Stimulated activated naive CD8-positive, alpha-beta T cell treated with anti-CD3 and anti-CD28 coated beads, Interleukin-15, Interleukin-2, amounts not matched to agents 100 ng/mL and 50 ng/mL, for 24 hours (primary cell): ENCODE measurements around the gene ZIC2.

ENCODE experiments used
- H3K27ac Mint-ChIP-seq: one replicate; pipeline ENCODE4 v1.8.0; 2021; ENCODE audit warnings: mild to moderate bottlenecking, mixed read lengths
- H3K27me3 Mint-ChIP-seq: one replicate; pipeline ENCODE4 v1.8.0; 2021; ENCODE audit warnings: mixed read lengths
- H3K36me3 Mint-ChIP-seq: one replicate; pipeline ENCODE4 v1.8.0; 2021; ENCODE audit warnings: low read depth, mixed read lengths
- H3K4me1 Mint-ChIP-seq: one replicate; pipeline ENCODE4 v1.8.0; 2021; ENCODE audit warnings: low read depth, mixed read lengths
- H3K4me3 Mint-ChIP-seq: one replicate; pipeline ENCODE4 v1.8.0; 2021; ENCODE audit warnings: mild to moderate bottlenecking, mixed read lengths
- H3K9me3 Mint-ChIP-seq: one replicate; pipeline ENCODE4 v1.8.0; 2021; ENCODE audit warnings: mixed read lengths

ZIC2 gene

DNA sequence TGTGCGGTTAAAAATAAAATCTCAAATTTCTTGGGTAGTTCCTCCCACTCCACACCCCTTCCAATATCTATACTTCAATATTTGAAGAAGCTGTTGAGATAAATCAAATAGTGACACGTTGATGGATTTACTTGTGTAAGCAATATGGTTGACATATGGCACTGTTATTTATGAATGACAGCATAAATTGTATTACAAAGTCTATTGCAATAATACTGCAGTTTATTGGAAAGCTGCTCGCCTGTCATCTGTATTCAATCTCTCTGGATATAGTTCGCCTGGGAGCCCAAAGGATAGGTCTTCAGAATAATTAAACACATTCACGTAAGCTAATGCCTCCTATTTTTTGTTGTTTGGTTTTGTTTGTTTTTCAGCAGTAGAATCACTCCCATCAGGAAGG lies 5.0 kb upstream of the ZIC2 start:
- Mint-ChIP-seq H3K27ac (no peak overlapping the region), H3K27me3 (peaks cover 74% of the 10 kb centered on the region), H3K9me3 (peaks cover 14% of the 10 kb centered on the region), H3K4me3 (no peak overlapping the region), H3K4me1 (peaks cover 13% of the 10 kb centered on the region), H3K36me3 (peaks cover 25% of the 10 kb centered on the region)

DNA sequence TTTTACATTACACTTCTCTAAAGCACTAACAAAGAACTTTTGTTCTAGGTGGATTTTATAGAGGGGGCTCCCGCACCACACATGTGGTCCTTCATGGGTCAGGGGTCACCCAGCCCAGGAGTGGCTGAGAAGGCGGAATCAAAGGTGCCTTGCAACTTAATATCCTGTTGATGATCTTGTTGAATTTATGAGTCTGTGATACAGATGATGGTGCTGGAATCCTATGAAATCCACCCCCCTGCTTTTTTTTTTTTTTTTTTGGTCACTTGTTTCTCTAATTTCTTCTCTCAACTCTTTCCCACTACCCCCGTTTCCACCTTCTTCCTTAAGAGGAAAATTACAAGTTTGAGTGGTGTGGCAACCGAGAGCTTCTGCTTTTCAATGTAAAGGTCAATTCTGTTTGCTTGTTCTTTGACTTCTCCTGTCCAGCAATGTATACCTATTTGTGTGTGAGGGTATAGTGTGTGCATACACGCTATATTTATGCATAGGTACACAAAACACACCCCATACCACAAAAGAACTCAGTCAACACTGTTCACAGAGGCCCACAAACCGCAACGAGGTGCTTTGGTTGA lies 4.2 kb upstream of the ZIC2 start:
- Mint-ChIP-seq H3K27ac (no peak overlapping the region), H3K27me3 (peaks cover 67% of the 10 kb centered on the region), H3K36me3 (peaks cover 25% of the 10 kb centered on the region), H3K9me3 (peaks cover 10% of the 10 kb centered on the region), H3K4me1 (peaks cover 7% of the 10 kb centered on the region), H3K4me3 (no peak overlapping the region)

DNA sequence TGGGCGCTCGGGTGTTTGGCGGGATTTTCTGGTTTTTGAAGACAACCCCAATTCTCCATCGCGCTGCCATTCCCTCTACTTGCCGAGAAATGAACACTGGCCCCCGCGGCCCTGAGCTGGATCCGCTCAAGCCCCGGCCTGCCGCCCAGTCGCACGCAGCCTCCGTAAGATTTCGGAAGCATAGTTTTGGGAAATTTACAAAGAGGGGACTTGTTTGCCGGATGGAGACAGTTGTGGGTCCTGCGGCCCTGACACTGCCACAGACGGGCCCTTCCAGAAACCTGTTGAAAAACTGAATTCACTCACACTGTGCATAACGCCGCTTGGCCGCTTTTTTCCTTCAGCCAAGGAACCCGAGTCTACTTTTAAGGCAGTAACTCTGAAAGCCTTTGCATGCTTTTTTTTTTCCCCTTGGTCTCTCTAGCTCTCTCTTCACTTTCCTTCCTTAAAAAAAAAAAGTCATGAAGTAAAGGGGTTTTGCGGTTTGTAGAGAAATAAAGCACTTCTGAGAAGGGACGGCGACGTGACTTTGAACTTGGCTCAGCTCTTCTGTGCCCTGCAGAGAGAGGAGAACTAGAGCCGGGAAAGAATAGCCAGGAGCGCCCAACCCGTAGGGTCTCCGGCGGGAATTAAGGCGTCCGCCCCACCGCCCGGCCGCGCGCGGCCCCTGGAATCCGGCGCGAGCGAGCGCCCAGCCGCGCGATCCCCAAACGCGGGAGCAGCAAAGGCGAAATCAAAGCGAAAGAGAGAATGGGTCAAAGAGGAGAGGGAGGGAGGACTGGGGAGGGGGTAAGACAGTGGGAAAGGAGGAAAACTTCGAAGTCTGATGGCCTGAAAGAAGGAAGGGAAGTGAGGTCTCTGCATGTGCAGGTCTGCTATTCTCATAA lies 3.4 kb upstream of the ZIC2 start:
- H3K27ac Mint-ChIP-seq, result no peak overlapping the region
- no peak overlapping the region for H3K4me3 Mint-ChIP-seq

DNA sequence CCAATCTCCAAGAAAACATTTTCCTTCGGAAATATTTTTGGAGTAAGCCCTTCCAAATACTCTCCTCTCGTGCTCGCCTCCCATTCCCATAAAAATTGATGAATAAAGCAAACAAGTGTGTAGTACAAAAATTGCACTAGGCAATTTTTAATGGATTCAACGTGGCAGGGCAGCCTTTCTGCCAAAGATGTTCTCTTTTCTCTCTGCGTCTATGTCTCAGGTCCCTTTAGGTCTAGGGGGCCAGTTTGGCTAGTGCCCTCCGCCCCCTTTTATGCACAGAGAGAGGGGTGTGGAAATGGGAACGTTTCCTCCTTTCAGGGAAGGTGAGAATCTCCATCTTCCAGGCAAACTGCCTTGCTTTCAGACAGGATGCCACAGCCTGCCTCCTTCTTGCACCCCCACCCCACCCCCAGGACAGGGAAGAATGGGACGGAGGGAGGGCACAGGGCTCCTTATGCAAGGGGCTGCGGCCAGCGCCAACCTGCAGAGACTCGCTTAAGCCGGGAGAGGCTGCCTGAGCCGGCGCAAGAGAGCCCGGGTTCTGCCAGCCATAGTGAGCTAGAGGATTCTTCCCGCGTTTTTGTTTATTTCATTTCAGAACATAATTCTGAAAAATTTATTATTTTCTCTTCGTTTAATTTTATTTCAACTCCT lies 2.7 kb upstream of the ZIC2 start:
- Mint-ChIP-seq H3K27me3 (peaks cover 66% of the 10 kb centered on the region), H3K4me3 (no peak overlapping the region), H3K27ac (no peak overlapping the region), H3K4me1 (peaks cover 16% of the 10 kb centered on the region), H3K9me3 (no peaks in the 10 kb centered on the region), H3K36me3 (peaks cover 14% of the 10 kb centered on the region)

More for the DNA sequence above, 3.4 kb upstream of the ZIC2 start:
- peaks cover 21% of the 10 kb centered on the region for H3K36me3 Mint-ChIP-seq
- peaks cover 9% of the 10 kb centered on the region for H3K4me1 Mint-ChIP-seq
- H3K9me3 Mint-ChIP-seq, result peaks cover 7% of the 10 kb centered on the region
- peaks cover 66% of the 10 kb centered on the region for H3K27me3 Mint-ChIP-seq

DNA sequence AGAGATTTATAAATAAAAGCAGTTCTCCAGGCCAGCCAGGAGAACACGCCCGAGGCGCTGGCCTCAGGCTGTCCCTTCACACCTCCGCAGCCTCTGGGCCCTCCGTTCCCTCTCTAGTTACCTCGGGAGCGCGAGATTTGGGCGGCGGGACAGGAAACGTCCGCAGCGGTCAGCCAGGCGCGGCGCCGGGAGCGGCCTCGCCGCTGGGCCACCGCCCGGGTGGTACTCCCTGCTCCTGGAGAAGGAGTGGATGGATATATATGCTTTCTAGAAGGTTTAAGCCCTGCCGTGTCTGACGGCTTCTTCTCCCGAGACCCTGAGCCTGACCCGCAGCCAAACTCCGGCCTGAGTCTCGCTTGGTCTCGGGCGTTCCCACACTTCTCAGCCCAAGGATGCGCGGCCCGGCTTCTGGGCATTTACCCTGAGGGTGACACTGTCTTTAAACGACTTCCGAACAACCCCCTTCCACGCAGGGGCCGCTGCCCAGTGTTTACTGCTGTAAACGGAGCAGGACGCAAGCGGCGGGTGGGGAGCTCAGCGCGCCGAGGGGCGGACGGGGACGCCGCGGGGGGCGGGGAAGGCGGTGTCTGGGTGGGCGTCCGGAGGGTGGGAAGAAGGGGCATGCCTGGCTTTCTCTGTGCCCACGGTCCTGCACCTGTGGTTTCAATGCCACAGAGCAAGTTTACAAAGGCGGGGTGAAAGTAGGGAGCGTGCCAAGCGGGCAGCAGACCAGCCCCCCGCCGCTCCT lies 2.0 kb upstream of the ZIC2 start:
- Mint-ChIP-seq H3K27ac (no peak overlapping the region), H3K27me3 (peaks cover 66% of the 10 kb centered on the region), H3K9me3 (no peaks in the 10 kb centered on the region), H3K4me3 (no peak overlapping the region), H3K36me3 (peaks cover 14% of the 10 kb centered on the region), H3K4me1 (peaks cover 23% of the 10 kb centered on the region)

DNA sequence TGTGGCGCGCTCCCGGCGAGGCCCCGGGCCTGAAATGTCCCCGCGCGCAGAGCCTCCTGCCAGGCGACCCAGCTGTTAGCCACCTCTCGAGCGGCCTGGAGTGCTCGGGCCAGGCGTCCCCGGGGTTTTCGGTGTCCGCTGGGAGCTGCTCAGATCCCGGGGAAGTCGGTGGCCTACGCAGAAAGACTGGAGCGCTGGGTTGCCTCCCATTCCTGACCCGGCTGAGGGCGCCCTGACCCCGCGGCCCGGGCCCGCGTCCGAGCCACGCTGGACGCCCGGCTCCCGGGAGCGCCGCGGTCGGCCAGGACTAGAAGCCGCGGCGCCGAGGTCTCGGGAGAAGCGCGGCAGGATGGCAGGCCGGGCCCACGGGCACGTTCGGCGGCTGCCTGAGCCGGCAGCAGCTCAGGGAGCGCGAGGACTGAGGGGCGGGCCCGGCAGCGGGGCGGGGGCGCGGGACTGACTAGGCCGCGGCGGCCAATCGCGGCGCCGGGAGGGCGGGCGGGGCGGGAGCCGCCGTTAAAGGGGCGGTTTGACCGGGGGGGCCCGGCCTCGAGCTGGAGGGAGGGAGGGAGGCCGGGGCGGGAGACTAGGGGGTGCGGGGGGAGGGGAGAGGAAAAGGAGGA lies 1.3 kb upstream of the ZIC2 start:
- peaks cover 23% of the 10 kb centered on the region for H3K4me1 Mint-ChIP-seq
- no peak overlapping the region for H3K4me3 Mint-ChIP-seq
- no peaks in the 10 kb centered on the region for H3K9me3 Mint-ChIP-seq
- H3K27me3 Mint-ChIP-seq, result peaks cover 62% of the 10 kb centered on the region
- H3K27ac Mint-ChIP-seq, result no peak overlapping the region
- peaks cover 14% of the 10 kb centered on the region for H3K36me3 Mint-ChIP-seq

DNA sequence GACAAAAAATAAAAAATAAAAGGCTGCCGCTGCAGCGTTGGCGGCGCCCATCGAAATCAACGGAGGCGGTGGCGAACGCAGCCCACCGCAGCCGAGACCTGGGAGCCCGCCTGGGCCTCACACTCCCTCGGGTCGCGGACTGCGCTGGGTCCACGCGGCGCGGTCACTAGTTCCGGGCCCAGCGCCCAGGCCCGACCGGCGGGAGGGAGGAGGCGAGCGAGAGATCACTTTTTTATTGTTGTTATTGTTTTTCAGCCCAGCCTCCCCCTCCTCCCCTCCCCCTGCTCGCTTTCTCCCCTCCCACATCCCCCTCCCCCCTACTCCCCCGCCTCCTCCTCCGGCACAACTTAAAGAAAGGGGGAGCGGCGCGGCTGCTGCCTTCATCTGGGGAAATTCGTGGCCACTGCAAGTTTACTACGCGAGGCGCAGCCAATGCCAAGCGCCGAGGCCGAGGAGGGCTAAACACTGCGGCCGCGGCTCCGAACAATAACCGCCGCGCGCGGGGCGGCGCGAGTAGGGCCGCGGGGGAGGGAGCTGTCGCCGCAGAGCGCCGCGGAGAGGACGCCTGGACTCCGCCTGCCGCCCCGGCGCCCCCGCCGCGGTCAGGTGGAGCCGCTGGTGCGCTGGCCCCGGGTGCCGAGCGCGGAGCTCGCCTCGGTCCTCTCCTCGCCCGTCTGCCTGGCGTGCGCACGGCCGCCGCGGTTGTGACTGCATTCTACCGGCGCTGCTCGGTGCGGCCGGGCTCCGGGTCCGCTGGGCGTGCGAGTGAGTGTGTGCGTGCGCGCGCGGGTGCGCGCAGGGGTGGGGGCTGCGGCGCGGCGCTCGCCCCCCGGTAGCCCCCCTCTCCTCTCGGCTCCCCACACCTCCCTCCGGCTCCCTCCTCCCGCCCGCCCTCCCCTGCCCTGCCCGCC lies 505 bp upstream of the ZIC2 start:
- Mint-ChIP-seq H3K4me3 (no peak overlapping the region), H3K4me1 (peaks cover 27% of the 10 kb centered on the region), H3K27ac (no peak overlapping the region), H3K27me3 (peaks cover 61% of the 10 kb centered on the region), H3K9me3 (no peaks in the 10 kb centered on the region), H3K36me3 (peaks cover 15% of the 10 kb centered on the region)

DNA sequence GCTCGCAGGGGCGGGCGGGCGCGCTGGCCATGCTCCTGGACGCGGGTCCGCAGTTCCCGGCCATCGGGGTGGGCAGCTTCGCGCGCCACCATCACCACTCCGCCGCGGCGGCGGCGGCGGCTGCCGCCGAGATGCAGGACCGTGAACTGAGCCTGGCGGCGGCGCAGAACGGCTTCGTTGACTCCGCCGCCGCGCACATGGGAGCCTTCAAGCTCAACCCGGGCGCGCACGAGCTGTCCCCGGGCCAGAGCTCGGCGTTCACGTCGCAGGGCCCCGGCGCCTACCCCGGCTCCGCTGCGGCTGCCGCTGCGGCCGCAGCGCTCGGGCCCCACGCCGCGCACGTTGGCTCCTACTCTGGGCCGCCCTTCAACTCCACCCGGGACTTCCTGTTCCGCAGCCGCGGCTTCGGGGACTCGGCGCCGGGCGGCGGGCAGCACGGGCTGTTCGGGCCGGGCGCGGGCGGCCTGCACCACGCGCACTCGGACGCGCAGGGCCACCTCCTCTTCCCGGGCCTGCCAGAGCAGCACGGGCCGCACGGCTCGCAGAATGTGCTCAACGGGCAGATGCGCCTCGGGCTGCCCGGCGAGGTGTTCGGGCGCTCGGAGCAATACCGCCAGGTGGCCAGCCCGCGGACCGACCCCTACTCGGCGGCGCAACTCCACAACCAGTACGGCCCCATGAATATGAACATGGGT lies 599 bp downstream of the ZIC2 start:
- Mint-ChIP-seq H3K9me3 (no peaks in the 10 kb centered on the region), H3K4me3 (no peak overlapping the region), H3K27me3 (peaks cover 61% of the 10 kb centered on the region), H3K27ac (no peak overlapping the region), H3K4me1 (peaks cover 28% of the 10 kb centered on the region), H3K36me3 (peaks cover 9% of the 10 kb centered on the region)

DNA sequence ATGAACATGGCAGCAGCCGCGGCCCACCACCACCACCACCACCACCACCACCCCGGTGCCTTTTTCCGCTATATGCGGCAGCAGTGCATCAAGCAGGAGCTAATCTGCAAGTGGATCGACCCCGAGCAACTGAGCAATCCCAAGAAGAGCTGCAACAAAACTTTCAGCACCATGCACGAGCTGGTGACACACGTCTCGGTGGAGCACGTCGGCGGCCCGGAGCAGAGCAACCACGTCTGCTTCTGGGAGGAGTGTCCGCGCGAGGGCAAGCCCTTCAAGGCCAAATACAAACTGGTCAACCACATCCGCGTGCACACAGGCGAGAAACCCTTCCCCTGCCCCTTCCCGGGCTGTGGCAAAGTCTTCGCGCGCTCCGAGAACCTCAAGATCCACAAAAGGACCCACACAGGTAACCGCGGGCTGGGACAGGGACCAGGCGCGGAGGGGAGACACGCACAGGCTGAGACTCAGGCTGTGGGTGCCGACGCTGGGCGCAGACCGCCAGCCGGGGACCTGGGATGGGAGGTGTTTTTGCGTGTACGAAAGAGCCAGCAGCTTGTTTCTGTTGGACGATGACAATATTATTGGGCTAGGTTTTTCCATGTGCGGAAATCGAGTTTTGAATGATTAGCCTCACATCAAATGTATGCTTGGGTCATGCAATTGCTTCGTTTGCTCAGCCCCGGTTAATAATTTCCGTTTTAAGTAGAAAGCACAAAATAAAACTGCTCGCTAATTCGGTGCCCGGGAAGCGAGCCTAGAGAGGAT lies 1.3 kb downstream of the ZIC2 start:
- Mint-ChIP-seq H3K27ac (peak overlapping the region; percentile 75), H3K9me3 (no peaks in the 10 kb centered on the region), H3K4me3 (peak overlapping the region; percentile 42), H3K4me1 (peaks cover 28% of the 10 kb centered on the region), H3K36me3 (peaks cover 9% of the 10 kb centered on the region), H3K27me3 (peaks cover 61% of the 10 kb centered on the region)

DNA sequence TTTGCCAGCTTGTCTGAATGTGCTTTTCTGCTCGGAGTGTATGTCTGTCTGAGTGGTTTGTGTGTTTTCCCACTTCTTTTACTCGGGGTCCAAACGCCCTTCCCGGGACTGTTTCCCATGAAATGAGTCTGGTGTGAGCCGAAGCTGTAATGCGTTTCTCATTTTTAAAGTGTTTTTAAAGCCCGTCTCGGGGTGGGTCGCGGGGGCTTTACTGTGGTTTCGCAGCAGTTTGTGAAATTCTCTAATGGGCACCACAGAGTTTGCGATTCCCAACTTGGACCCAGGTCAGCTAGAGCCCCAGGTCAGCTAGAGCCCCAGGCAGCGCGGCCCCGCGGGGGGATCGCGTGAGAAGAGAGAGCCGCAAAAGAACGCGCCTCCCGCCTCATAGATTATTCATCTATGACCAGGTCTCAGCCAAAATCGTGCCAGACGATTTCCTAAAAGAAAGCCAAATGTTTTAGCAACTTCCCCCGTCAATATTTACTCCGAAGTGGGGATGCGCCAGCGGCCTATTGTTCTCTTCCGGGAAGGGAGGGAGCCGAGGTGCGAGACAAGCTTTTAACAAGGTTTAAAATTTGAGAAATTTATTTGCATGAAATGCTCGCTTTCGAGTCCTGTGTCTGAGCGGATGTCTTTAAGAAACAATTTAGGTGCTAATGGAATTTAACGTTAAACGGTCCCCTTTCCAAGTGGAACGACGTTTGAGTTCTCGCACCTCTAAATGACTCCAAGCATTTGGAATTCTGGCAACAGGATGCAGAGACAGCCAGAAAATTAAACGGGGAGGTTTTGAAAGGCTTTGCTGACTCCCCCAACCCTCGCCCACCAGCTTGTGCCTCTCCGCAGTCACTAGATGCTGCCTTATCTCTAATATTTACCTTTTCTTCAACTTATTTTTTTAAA lies 2.2 kb downstream of the ZIC2 start:
- no peaks in the 10 kb centered on the region for H3K9me3 Mint-ChIP-seq
- peak overlapping the region; percentile 75 for H3K27ac Mint-ChIP-seq
- H3K36me3 Mint-ChIP-seq, result peaks cover 9% of the 10 kb centered on the region
- peaks cover 26% of the 10 kb centered on the region for H3K4me1 Mint-ChIP-seq
- peak overlapping the region; percentile 42 for H3K4me3 Mint-ChIP-seq
- H3K27me3 Mint-ChIP-seq, result peaks cover 61% of the 10 kb centered on the region

DNA sequence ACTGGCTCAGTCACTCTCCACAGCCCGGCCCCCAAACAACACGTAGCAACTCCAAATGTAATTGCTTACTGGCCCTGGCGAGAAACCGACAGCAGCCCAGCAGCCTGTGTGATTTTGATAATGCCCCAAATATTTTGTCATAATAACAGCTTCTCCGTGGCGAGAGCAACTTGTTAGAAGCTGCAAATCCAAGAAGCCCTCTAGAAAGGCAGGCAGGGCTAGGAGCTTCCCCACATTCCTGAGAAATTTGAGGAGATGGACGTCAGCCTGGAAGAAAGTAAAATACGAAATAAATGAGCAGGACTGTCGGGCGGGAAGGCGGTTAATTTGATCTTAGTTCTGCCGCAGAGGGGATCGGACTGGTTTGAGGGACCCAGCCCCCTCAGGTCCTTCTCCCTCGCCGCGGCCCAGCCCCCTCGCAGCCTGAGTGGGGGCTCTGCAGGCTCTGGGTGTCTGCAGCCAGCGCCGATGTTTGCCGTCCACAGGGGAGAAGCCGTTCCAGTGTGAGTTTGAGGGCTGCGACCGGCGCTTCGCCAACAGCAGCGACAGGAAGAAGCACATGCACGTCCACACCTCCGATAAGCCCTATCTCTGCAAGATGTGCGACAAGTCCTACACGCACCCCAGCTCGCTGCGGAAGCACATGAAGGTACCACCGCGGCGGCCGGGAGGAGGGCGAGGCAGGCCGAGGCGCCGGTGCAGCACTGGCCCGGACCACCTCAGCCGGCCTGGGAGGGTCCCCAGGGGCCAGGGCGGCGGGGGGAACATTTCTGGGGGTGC lies 3.1 kb downstream of the ZIC2 start:
- Mint-ChIP-seq H3K36me3 (peaks cover 9% of the 10 kb centered on the region), H3K9me3 (no peaks in the 10 kb centered on the region), H3K4me3 (peak overlapping the region; percentile 42), H3K27me3 (peaks cover 66% of the 10 kb centered on the region), H3K4me1 (peaks cover 24% of the 10 kb centered on the region), H3K27ac (peak overlapping the region; percentile 75)
